Tibial nerve (tissue), 4 donors: ENCODE measurements around the gene ADGRG6. TPM values are rescaled to one million over a fixed set of nuclear protein-coding genes. Genes with fewer than 3 reads are reported as not detected.
A peak's percentile ranks its signal among the peaks of the same experiment; 100 is the strongest.

Experiments
- DNase-seq, 2 donors: peaks; one replicate each; pipeline ENCODE4 v3.0.0-alpha.2; 2019; ENCODE audit warnings: low spot score in 2 of 2
- H3K27ac ChIP-seq, 4 donors: fragments of 200-600 bp; sonication (generic) in 3 of 4; one replicate each; pipeline ENCODE4 v1.5.1; 2017 to 2019; ENCODE audit warnings: mild to moderate bottlenecking in 1 of 4
- H3K27me3 ChIP-seq, 2 donors: fragments of 200-600 bp; sonication (generic) in 1 of 2; one replicate each; pipeline versions ENCODE4 v1.5.1 to v1.6.0; 2017 to 2019
- H3K36me3 ChIP-seq, 3 donors: fragments of 200-600 bp; sonication (generic); one replicate each; pipeline ENCODE4 v1.5.1; 2018 to 2019
- H3K4me1 ChIP-seq, 4 donors: fragments of 200-600 bp; sonication (generic) in 3 of 4; one replicate each; pipeline ENCODE4 v1.5.1; 2017 to 2019
- H3K4me3 ChIP-seq, 4 donors: fragments of 200-600 bp; sonication (generic) in 3 of 4; one replicate each; pipeline ENCODE4 v1.5.1; 2017 to 2019; ENCODE audit warnings: mild to moderate bottlenecking in 1 of 4, moderate library complexity in 1 of 4
- H3K9me3 ChIP-seq, 4 donors: fragments of 200-600 bp; sonication (generic) in 3 of 4; one replicate each; pipeline ENCODE4 v1.5.1; 2017 to 2019
- EP300 ChIP-seq, 2 donors: sonication (generic); formaldehyde crosslinking; IDR thresholded peaks; one replicate each; pipeline ENCODE4 v1.6.1; 2017; ENCODE audit warnings: antibody characterized with exemption in 2 of 2, mild to moderate bottlenecking in 1 of 2
- POLR2A ChIP-seq, 2 donors: fragments of 450-650 bp; IDR thresholded peaks; one replicate each; pipeline ENCODE4 v1.6.1; 2017; ENCODE audit warnings: antibody characterized with exemption in 2 of 2, mild to moderate bottlenecking in 2 of 2, moderate library complexity in 2 of 2
- WGBS, 2 donors: methylation state at CpG; one replicate each; pipeline ENCODE4 v1.1.5; 2018; 5-methylcytosine and 5-hydroxymethylcytosine counted together
- total RNA-seq, 4 donors: library from RNA; depleted of rRNA; stranded (reverse); fragments of >200 nt; gene quantifications; one replicate each; pipeline ENCODE4 v1.1.0, GENCODE V29; 2016
- TF ChIP-seq, protein P1 (sequence below), 5 experiments: fragments of 200-600 bp in 3 of 5; fragments of 450-650 bp in 2 of 5; sonication (generic) in 3 of 5; IDR thresholded peaks; one replicate each; pipeline ENCODE4 v1.5.1; 2016 to 2019; ENCODE audit warnings: antibody characterized with exemption in 5 of 5, mild to moderate bottlenecking in 3 of 5, moderate library complexity in 2 of 5

Gene ADGRG6
- total RNA-seq, 4 donors from 2014 or later: 35.4 to 59.9 (median 39.1) TPM

DNA sequence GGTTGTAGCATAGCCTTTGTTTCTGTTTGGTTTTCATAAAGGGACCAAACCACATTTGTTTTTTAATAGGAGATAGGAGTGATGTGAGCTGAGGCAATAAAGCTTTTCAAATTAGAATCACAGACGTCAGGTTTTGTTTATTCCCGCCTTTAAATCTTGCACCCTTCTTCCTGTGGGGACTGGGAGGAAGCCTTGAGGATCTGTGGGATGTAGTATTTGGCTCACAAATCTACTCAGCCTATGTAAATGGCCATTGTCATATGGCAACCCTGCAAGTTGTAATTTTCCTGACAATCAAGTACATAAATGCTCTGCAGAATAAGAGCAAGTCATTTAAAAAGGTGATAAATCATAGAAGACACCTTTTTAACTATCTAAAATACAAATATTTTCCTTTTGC lies 110.4 kb downstream of the ADGRG6 start:
- Histone ChIP-seq H3K36me3 (peaks cover 0 to 21% (median 0%) of the 10 kb centered on the region in 3 donors), H3K9me3 (no peaks in the 10 kb centered on the region), H3K4me3 (no peak overlapping the region), H3K27ac (no peak overlapping the region), H3K4me1 (peaks cover 0 to 4% (median 0%) of the 10 kb centered on the region in 4 donors), H3K27me3 (no peaks in the 10 kb centered on the region)
- 47 to 49% methylated on average over 2 of the region's 2 CpGs for WGBS, 2 donors
- no peak for DNase-seq
- TF ChIP-seq EP300 (IDR thresholded peaks at IDR 0.05) (no peak), POLR2A (IDR thresholded peaks at IDR 0.05) (no peak)
- TF ChIP-seq, protein P1, sequence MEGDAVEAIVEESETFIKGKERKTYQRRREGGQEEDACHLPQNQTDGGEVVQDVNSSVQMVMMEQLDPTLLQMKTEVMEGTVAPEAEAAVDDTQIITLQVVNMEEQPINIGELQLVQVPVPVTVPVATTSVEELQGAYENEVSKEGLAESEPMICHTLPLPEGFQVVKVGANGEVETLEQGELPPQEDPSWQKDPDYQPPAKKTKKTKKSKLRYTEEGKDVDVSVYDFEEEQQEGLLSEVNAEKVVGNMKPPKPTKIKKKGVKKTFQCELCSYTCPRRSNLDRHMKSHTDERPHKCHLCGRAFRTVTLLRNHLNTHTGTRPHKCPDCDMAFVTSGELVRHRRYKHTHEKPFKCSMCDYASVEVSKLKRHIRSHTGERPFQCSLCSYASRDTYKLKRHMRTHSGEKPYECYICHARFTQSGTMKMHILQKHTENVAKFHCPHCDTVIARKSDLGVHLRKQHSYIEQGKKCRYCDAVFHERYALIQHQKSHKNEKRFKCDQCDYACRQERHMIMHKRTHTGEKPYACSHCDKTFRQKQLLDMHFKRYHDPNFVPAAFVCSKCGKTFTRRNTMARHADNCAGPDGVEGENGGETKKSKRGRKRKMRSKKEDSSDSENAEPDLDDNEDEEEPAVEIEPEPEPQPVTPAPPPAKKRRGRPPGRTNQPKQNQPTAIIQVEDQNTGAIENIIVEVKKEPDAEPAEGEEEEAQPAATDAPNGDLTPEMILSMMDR (IDR thresholded peaks at IDR 0.05): no peak

- no peaks in the 10 kb centered on the region for H3K27me3 ChIP-seq
- H3K36me3 ChIP-seq: peaks cover 0 to 24% (median 0%) of the 10 kb centered on the region in 3 donors
- no peak for DNase-seq
- H3K4me3 ChIP-seq: no peak overlapping the region
- peaks cover 0 to 4% (median 0%) of the 10 kb centered on the region in 4 donors for H3K4me1 ChIP-seq
- no peak overlapping the region for H3K27ac ChIP-seq
- WGBS, 2 donors: 92 to 93% methylated on average over 2 of the region's 2 CpGs
- H3K9me3 ChIP-seq: no peaks in the 10 kb centered on the region
- TF ChIP-seq POLR2A (IDR thresholded peaks at IDR 0.05) (no peak), EP300 (IDR thresholded peaks at IDR 0.05) (no peak)
- TF ChIP-seq, protein P1 (IDR thresholded peaks at IDR 0.05): no peak
Measured at GRCh38 chr6:142412658-142413057, 110.9 kb downstream of the ADGRG6 start.

DNA sequence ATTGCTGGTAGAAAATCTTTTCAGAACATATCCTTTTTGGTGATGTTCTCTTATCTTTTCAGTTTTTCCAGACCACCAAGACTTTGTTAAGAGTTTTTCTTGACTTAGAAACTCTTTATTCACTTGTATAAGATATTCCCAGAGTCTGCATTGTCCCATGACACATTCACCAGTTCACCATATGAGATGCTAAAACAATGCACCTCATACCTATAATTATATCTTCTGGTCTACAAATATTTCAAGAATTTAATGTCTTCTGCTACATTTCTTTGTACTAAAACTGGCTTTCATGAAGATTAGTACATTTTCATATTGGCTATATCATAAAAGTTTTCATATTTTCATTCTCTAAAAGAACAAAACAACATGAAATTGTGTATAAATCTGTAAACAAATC lies 111.3 kb downstream of the ADGRG6 start:
- Histone ChIP-seq H3K4me1 (peaks cover 0 to 4% (median 0%) of the 10 kb centered on the region in 4 donors), H3K4me3 (no peak overlapping the region), H3K27ac (peak overlapping the region in 1 of 4 donors; percentile 11), H3K9me3 (no peaks in the 10 kb centered on the region), H3K27me3 (no peaks in the 10 kb centered on the region), H3K36me3 (peaks cover 0 to 28% (median 0%) of the 10 kb centered on the region in 3 donors)
- no peak for DNase-seq
- TF ChIP-seq EP300 (IDR thresholded peaks at IDR 0.05) (no peak), POLR2A (IDR thresholded peaks at IDR 0.05) (no peak)
- TF ChIP-seq, protein P1 (IDR thresholded peaks at IDR 0.05): no peak

DNA sequence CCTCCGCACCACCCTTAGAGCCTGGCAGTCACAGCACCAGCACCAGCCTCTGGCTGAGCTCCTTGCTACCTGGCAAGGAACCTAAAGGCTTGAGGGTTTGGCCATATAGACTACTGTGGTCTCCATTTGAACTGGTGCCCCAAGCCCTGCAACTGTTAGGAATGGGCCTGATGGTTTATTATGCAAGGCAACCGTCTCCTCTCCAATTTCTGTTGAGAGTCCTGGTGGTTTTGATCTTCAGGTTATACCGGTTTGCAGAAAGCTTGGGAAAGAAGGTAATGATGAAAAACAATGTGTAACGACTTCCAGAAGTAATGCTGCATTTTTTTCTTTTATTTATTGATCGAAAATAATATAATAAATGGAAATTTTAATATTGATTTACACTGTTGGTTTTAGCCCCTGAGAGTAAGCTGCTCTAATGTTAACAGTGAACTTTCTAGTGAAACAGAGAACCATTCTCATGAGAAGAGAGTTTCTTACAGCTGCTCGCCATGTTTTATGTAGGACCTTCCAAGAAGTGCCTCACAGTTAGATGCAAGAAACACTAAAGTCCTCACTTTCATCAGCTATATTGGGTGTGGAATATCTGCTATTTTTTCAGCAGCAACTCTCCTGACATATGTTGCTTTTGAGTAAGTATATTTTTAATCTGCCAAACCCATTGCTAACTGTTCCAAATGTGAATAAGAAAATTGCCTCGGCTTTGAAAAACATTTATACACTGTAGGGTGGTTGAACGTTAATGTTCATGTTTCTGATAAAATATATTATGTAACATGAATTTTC lies 112.8 kb downstream of the ADGRG6 start:
- Histone ChIP-seq H3K27me3 (no peaks in the 10 kb centered on the region), H3K27ac (no peak overlapping the region), H3K36me3 (peaks cover 0 to 30% (median 0%) of the 10 kb centered on the region in 3 donors), H3K9me3 (no peaks in the 10 kb centered on the region), H3K4me1 (peaks cover 0 to 4% (median 0%) of the 10 kb centered on the region in 4 donors), H3K4me3 (no peak overlapping the region)
- no peak for DNase-seq
- 91% methylated on average over 8 of the region's 8 CpGs for WGBS, 2 donors
- TF ChIP-seq POLR2A (IDR thresholded peaks at IDR 0.05) (no peak), EP300 (IDR thresholded peaks at IDR 0.05) (no peak)
- TF ChIP-seq, protein P1 (IDR thresholded peaks at IDR 0.05): no peak

DNA sequence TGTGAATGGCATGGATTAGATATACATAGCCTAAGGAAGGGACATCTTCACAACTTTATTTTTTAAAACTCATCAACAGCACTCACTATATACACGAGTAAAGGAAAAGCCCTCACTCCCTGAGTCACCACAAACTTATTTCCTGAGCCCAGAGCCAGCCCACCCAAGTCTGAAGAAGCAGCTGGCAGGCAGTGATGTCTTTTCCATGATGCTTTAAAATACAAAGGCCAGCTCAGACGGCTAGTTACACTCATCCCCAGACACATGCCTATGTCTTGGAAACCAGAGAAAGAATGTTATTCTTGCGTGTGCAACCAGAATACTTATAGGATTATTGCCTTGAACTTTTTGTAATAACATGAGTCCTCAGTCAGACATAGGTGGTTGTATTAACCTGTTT lies 114.4 kb downstream of the ADGRG6 start:
- 31 to 35% methylated on average over 3 of the region's 3 CpGs for WGBS, 2 donors
- no peaks in the 10 kb centered on the region for H3K9me3 ChIP-seq
- no peak overlapping the region for H3K4me3 ChIP-seq
- peaks cover 0 to 4% (median 0%) of the 10 kb centered on the region in 4 donors for H3K4me1 ChIP-seq
- no peak for DNase-seq
- peaks cover 0 to 35% (median 0%) of the 10 kb centered on the region in 3 donors for H3K36me3 ChIP-seq
- no peak for TF ChIP-seq POLR2A (IDR thresholded peaks at IDR 0.05)
- TF ChIP-seq EP300 (IDR thresholded peaks at IDR 0.05): no peak
- TF ChIP-seq, protein P1 (IDR thresholded peaks at IDR 0.05): no peak
- H3K27me3 ChIP-seq: no peaks in the 10 kb centered on the region
- no peak overlapping the region for H3K27ac ChIP-seq
